GM12872 (cell line): Measurements from ENCODE around the gene AMOT.

Experiments
- TF ChIP-seq, protein P1 (sequence below): IDR thresholded peaks from 3 replicates; pipeline ENCODE4 v1.5.1; 2011; ENCODE audit warnings: low read depth, mild to moderate bottlenecking, low read length, moderate library complexity; ENCODE audit not compliant: insufficient read depth

Gene AMOT

DNA sequence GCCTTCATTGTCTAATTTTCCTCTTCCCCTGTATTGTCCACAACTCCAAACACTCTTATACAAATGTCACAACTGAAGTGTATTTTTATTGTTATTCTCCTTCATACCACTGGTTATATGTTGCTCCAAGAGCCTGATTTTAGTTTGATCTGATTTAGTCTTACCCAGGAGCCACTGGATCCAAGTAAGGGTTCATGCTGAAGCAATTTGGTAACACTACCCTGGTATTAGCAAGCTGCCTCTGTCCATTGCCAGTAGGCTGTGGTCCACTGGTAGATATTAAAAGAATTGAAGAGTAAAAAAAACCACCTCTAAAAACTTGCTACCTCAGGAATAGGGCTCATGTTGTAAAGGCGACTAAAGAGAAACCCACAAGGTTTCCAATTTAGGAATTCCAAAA, 41.2 kb downstream of the AMOT start:
- TF ChIP-seq, protein P1, sequence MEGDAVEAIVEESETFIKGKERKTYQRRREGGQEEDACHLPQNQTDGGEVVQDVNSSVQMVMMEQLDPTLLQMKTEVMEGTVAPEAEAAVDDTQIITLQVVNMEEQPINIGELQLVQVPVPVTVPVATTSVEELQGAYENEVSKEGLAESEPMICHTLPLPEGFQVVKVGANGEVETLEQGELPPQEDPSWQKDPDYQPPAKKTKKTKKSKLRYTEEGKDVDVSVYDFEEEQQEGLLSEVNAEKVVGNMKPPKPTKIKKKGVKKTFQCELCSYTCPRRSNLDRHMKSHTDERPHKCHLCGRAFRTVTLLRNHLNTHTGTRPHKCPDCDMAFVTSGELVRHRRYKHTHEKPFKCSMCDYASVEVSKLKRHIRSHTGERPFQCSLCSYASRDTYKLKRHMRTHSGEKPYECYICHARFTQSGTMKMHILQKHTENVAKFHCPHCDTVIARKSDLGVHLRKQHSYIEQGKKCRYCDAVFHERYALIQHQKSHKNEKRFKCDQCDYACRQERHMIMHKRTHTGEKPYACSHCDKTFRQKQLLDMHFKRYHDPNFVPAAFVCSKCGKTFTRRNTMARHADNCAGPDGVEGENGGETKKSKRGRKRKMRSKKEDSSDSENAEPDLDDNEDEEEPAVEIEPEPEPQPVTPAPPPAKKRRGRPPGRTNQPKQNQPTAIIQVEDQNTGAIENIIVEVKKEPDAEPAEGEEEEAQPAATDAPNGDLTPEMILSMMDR = no peak

DNA sequence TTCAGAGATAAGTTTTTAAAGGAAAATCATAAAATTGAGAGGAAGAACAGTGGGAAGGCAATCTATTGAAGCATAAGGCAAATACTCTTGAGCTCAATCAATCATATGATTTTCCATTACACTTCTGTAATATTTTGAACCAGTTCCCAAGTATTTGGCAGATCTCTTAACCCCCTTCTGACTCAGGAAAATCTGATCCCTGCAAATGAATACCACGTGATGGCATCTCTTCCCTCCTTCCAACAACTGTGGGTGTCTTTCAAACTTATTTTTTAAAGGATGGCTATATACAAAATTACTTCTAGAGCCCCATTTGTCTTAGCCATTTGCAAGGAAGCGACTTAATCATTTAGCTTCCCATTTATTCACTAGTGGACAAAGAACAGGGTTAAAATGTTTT, 41.9 kb downstream of the AMOT start:
- TF ChIP-seq, protein P1 = no peak

DNA sequence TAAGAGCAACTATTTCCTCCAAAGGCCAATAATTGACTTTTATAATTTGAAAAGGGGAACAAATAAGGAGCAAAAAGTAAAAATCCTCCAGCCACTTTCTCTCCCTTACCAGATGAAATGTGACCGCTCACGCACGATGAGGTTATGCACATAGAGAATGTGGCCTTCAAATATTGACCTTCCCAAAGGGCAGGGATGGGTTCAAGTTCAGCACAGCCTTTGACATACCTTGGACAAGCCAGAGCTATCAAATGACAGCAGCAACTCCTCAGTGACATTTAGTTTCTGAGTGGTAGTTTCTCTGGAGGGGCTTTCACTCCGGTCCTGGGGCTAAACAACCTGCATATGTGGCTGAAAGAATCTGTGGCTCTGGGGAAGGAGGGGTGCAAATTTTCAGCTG, 50.7 kb downstream of the AMOT start:
- TF ChIP-seq, protein P1 = no peak

DNA sequence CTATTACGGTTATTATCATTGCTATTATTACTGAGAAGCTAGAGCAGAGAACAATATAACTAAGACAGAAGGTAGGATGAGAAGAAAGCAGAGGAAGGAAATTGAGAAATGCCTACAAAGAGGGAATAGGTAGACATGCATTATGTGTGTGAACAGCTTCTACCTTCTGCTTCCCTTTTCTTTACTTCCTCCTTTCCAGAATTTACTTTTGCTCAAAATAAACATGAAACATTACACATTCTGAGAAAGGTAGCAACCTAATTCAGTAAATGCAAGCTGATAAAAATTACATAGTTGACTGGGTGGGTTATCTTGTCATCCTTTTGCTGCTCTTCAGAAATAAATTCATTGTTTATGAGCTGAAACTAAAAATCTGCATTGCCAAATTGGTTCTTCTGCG, 54.6 kb downstream of the AMOT start:
- TF ChIP-seq, protein P1 = no peak

DNA sequence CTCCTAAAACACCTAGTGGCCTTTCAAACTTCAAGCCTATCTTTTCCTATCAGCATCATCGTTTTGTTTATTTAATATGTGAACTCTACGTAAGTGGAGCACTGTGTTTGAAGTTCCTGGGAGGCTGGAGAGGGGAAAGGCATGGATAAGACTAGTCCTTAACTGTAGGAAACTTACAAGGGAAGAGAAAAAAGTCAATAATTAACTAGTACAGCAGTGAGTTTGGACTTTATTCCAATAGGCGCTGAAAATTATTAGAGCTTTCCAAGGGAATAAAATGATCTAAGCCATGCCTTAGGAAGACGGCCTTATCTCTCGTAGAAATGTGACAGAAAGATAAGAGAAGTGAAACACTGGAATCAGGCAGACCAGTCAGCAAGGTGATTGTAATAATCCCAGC, 55.3 kb downstream of the AMOT start:
- TF ChIP-seq, protein P1 = no peak

DNA sequence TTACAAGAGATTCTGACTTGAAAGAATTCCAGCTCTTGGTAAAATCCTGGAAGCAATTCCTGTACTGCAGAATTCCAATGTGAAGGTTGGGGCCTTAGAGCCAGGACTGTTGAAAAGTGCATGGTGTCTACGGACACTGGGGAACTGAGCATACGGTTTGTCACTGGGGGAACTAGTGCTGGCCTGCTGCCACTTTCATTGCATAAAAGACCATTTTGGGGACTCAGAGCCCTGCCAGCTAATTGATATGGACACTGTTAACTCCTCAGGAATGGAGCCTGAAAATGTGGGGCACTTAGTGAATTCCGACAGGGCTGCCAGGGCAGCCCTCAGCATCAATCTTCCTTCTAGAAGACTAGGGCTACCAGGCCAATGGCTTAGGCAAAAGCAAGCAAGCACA, 55.9 kb downstream of the AMOT start:
- TF ChIP-seq, protein P1 = no peak

DNA sequence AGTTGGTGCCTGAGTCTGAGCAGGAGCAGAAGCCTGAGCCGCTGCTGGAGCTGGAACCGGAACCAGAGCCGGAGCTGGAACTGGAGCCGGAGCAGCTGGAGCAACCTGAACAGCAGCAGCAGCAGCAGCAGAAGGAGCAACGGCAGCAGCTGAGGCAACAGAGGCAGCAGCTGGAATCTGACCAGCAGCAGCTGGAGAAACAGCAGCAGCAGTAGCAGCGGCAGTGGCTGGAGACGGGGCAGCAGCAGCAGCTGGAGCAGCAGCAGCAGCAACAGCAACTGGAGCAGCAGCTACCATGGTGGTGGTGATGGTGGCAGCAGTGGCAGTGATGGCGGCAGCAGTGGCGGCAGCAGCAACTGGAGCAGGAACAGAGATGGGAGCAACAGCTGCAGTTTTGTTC, 61.5 kb downstream of the AMOT start:
- TF ChIP-seq, protein P1 = no peak
